Esophagus (tissue), 2 donors: ENCODE results near the gene IMPDH1. TPM values are rescaled to one million over a fixed set of nuclear protein-coding genes. Genes with fewer than 3 reads are reported as not detected.

Source experiments
- H3K27ac ChIP-seq, 2 donors: one replicate each; pipeline ENCODE4 v1.5.1; 2013; ENCODE audit warnings: low read depth in 2 of 2, mild to moderate bottlenecking in 2 of 2, inconsistent platforms in 1 of 2, low read length in 1 of 2, moderate library complexity in 1 of 2
- H3K27me3 ChIP-seq, 2 donors: one replicate each; pipeline ENCODE4 v1.6.1; 2013; ENCODE audit warnings: low read length in 2 of 2, control low read depth in 1 of 2, mild to moderate bottlenecking in 1 of 2; ENCODE audit not compliant: insufficient read depth in 2 of 2, control insufficient read depth in 1 of 2
- H3K36me3 ChIP-seq, 2 donors: one replicate each; pipeline ENCODE4 v1.6.1; 2013; ENCODE audit warnings: low read length in 1 of 2; ENCODE audit not compliant: control insufficient read depth in 2 of 2, insufficient read depth in 2 of 2
- H3K4me1 ChIP-seq, 2 donors: one replicate each; pipeline ENCODE4 v1.6.1; 2013; ENCODE audit warnings: low read length in 1 of 2; ENCODE audit not compliant: control insufficient read depth in 2 of 2, insufficient read depth in 2 of 2
- H3K4me3 ChIP-seq, 2 donors: one replicate each; pipeline ENCODE4 v1.5.1; 2013; ENCODE audit warnings: low read length in 2 of 2, mild to moderate bottlenecking in 2 of 2, low read depth in 1 of 2, moderate library complexity in 1 of 2
- H3K9me3 ChIP-seq, 2 donors: one replicate each; pipeline ENCODE4 v1.6.1; 2013; ENCODE audit warnings: mild to moderate bottlenecking in 2 of 2, low read depth in 1 of 2, low read length in 1 of 2, moderate library complexity in 1 of 2; ENCODE audit not compliant: control insufficient read depth in 2 of 2, insufficient read depth in 1 of 2
- WGBS, 2 donors: extraction: QIAGEN DNeasy Blood & Tissue Kit; methylation state at CpG; one replicate each; pipeline ENCODE4 v1.1.7; 2013; 5-methylcytosine and 5-hydroxymethylcytosine counted together
- polyA plus RNA-seq, 2 donors: library from polyadenylated mRNA; stranded (reverse); fragments of 200-250 nt; gene quantifications; one replicate each; pipeline ENCODE4 v1.2.3, GENCODE V29; 2013
- donor health status: healthy with polysubstance abuse.
- donor health status: Bipolar disorder and iron deficiency.

Gene IMPDH1
- polyA plus RNA-seq, 2 donors: 19.4 to 25.7 TPM

DNA sequence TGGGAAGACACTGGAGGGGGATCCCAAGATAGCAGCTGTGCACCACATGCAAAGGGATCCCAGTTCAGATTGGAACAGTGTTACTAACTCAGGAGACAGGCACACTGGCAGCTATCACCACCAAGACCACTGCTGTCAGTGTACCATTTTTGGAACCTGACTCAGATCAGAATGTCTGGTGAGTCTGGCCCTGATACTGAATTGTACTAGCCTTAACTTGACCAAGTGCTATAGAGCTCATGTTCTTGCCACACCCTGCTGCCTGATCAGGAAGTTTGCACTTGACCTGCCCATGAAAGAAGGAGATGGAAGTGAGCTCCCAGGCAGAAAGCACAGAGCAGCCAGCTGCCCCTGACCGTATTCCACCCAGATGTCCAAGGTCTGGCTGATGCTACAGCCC, 43.5 kb downstream of the IMPDH1 start:
- peaks cover 0 to 8% of the 10 kb centered on the region in 2 donors for H3K4me1 ChIP-seq
- H3K27ac ChIP-seq: no peak overlapping the region
- no peaks in the 10 kb centered on the region for H3K9me3 ChIP-seq
- WGBS, 2 donors: 39 to 50% methylated on average over 1 of the region's 1 CpG
- no peaks in the 10 kb centered on the region for H3K27me3 ChIP-seq
- no peak overlapping the region for H3K4me3 ChIP-seq
- no peaks in the 10 kb centered on the region for H3K36me3 ChIP-seq

DNA sequence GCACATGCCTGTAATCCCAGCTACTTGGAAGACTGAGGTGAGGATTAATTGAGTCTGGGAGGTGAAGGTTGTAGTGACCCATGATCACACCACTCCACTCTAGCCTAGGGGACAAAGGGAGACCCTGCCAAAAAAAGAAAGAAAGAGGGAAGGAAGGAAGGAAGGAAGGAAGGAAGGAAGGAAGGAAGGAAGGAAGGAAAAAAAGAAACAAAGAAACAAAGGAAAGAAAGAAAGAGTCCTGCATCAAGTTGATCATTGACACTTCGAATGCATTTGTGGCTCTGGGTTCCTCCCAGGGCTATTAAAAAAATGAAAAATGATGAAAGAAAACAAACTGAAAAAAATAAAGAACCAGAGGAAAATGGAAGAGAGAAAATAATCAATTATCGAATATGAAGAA, 44.4 kb downstream of the IMPDH1 start:
- Histone ChIP-seq H3K4me1 (peaks cover 0 to 16% of the 10 kb centered on the region in 2 donors), H3K4me3 (no peak overlapping the region), H3K36me3 (no peaks in the 10 kb centered on the region), H3K27me3 (peaks cover 0 to under 1% of the 10 kb centered on the region in 2 donors), H3K9me3 (peaks cover 0 to 2% of the 10 kb centered on the region in 2 donors), H3K27ac (no peak overlapping the region)
- WGBS, 2 donors: 85 to 93% methylated on average over 2 of the region's 2 CpGs

DNA sequence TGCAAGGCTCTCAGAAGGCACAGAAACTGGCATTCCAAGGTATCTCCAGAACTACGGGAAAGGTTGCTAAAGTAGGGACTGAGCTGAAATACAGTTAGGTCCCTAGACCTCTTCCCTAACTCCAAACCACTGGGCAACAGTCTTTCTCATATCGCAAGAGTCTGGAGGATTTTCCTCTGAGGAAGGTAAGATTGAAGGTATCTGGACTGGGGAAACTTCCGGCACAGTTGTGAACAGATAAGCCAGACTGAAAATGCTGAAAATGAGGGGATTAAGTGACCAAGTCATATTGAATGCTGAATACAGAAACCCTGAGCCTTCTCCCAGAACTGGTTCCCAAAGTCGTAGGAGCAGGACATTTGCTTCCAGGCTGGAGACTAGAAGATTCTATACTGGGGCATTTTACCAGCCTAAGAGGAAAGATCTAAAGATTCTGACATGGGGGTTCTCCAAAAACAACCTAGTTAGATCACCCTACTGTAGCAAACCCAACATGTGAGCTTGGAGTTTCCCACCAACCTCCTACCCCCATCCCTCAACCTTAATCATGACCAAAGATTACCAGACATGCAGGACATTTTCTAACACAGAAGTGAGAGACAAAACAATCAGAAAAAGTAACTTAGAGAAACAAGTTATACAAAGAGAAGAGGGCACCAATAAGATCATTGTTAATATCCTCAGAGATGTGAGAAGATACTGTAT, 45.5 kb downstream of the IMPDH1 start:
- 72 to 82% methylated on average over 4 of the region's 4 CpGs for WGBS, 2 donors
- H3K27ac ChIP-seq: no peak overlapping the region
- peaks cover 0 to 2% of the 10 kb centered on the region in 2 donors for H3K9me3 ChIP-seq
- H3K4me3 ChIP-seq: no peak overlapping the region
- no peaks in the 10 kb centered on the region for H3K36me3 ChIP-seq
- H3K27me3 ChIP-seq: peaks cover 0 to 3% of the 10 kb centered on the region in 2 donors
- H3K4me1 ChIP-seq: peaks cover 0 to 16% of the 10 kb centered on the region in 2 donors

DNA sequence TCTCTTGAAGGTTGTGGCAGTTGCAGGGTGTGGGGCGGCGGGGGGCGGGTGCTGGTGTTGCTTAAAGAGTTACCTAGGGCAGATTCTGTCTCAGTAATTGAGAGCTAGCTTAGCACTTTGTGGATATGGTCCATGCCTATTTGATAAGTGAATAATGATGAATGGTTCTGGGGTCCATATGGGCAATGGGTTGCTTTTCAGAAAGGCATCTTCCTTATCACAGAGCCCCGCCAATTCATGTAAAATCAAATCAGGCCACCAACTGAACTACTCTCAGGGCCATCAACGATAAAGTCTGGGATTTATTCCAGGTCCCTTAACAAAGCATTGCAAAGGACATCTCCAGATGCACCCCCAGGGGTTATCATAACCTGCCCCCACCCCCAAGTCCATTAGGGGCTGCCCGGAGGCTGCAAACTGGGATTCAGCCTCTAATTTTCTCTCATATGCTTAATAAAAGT, 46.5 kb downstream of the IMPDH1 start:
- H3K36me3 ChIP-seq: no peaks in the 10 kb centered on the region
- H3K4me3 ChIP-seq: no peak overlapping the region
- no peak overlapping the region for H3K27ac ChIP-seq
- 84 to 91% methylated on average over 6 of the region's 6 CpGs for WGBS, 2 donors
- peaks cover 0 to 2% of the 10 kb centered on the region in 2 donors for H3K9me3 ChIP-seq
- peaks cover 0 to 3% of the 10 kb centered on the region in 2 donors for H3K27me3 ChIP-seq
- peaks cover 0 to 16% of the 10 kb centered on the region in 2 donors for H3K4me1 ChIP-seq

DNA sequence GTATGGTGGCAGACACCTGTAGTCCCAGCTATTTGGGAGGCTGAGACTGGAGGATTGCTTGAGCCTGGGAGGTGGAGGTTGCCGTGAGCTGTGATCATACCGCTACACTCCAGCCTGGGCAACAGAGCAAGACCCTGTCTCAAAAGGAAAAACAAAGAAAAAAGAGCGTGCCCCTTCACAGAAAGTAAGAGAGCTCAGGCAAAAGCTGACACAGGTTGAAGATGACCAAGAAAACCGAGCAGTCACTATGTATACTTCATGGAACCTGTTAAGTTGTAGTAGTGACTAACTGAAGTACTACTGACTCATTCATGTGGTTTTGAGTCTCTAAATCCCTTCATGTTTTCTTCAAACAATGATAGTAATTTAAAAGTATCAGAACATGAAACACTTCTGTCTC, 47.1 kb downstream of the IMPDH1 start:
- H3K36me3 ChIP-seq: no peaks in the 10 kb centered on the region
- H3K27me3 ChIP-seq: peaks cover 0 to 3% of the 10 kb centered on the region in 2 donors
- H3K27ac ChIP-seq: no peak overlapping the region
- H3K4me3 ChIP-seq: no peak overlapping the region
- H3K4me1 ChIP-seq: peaks cover 0 to 16% of the 10 kb centered on the region in 2 donors
- peaks cover 0 to 2% of the 10 kb centered on the region in 2 donors for H3K9me3 ChIP-seq
- WGBS, 2 donors: 80% methylated on average over 4 of the region's 4 CpGs

DNA sequence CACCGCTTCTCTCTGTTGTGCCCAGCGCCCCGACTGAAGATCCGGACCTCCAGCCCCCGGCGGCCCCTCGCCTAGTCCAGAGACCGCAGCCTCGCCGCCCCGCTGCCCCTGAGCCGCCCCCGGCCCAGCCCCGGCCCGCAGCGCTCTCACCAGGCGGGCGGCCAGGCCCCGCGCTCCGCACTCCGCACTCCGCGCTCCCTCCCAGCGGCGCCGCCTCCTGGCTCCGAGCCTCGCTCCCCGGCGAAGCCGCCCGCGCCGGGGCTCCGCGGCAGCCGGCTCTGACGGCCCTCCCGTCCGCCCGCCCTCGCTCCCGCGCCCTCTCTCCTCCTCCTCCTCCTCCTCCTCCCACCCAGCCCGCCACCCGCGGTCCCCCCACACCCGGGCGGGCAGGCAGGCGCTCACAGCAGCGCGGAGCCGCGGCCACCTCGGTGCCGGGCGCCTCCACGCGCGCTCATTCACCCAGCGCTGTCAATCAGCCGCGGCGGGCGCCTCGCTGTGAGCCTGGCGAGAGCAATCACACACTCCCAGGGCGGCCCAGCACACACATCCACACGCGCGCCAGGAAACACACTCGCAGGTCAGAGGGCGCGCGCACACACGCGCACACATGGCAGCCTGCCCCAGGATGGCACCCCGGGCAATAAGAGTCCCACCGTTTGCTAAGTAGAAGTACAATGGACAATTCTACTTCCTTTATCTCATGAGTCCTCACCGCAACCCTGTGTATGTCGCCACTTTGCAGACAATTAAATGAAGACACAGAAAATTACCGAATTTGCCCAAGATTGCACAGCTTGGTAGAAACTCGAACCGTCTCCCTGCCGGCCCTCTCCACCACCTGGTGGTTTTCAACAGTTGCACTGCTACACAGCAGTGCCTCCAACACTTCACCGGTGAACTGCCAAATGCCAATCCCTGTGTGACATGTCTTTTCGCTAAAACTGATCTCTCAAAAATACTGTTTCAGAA, 48.1 kb downstream of the IMPDH1 start, which contains the start of gene PRRT4:
Gene PRRT4 (minus strand): TSS at position 280 of the 969 bp plus-strand sequence.
- Histone ChIP-seq H3K27me3 (peaks cover 0 to 3% of the 10 kb centered on the region in 2 donors), H3K4me1 (peaks cover 0 to 16% of the 10 kb centered on the region in 2 donors), H3K9me3 (peaks cover 0 to 2% of the 10 kb centered on the region in 2 donors), H3K27ac (no peak within 1 kb of the TSS), H3K36me3 (no peaks in the 10 kb centered on the region), H3K4me3 (peak within 1 kb of the TSS; percentile 46 to 54)
- 1% methylated on average over 71 to 88 of the region's 88 CpGs for WGBS, 2 donors

DNA sequence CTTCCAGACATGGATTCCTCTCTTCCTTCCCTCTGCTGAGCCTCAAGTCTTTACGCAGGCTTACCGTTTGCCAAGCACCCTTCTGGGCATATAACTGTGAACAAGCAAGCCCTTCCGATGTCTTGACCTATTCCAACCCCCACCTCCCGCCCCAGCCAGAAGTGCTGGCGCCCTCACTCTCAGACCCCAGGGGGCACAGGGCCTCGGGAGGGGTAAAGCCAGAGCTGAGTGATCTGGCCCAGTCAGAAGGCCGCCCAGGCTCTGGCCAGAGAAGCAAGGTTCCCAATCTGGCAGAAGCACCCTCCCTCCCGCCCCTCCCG, 49.5 kb downstream of the IMPDH1 start:
- Histone ChIP-seq H3K4me1 (peaks cover 0 to 10% of the 10 kb centered on the region in 2 donors), H3K4me3 (no peak overlapping the region), H3K36me3 (no peaks in the 10 kb centered on the region), H3K9me3 (peaks cover 0 to 2% of the 10 kb centered on the region in 2 donors), H3K27ac (no peak overlapping the region), H3K27me3 (peaks cover 0 to 3% of the 10 kb centered on the region in 2 donors)
- WGBS, 2 donors: 31 to 32% methylated on average over 9 of the region's 9 CpGs

DNA sequence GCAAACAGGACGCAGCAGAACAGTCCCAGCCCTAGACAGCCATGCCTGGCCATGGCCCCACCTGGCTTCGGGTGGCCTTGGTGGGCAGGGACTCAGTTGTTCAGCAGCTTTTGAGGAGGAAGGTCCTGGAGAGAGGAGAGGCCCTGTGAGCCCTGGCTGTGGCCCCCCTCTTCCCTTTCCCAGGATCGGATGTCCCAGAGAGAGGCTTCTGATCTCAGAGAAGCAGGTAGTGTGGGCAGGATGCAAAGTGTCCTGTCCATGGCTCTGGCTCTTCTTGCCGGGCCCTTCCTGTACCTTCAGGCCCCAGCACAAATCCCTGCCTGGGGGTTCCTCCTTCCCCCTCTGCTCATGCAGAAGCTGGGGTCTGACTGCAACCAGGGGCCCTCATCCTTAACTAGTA, 49.8 kb downstream of the IMPDH1 start:
- WGBS, 2 donors: 86 to 89% methylated on average over 4 of the region's 4 CpGs
- Histone ChIP-seq H3K27me3 (peaks cover 0 to 3% of the 10 kb centered on the region in 2 donors), H3K27ac (no peak overlapping the region)

DNA sequence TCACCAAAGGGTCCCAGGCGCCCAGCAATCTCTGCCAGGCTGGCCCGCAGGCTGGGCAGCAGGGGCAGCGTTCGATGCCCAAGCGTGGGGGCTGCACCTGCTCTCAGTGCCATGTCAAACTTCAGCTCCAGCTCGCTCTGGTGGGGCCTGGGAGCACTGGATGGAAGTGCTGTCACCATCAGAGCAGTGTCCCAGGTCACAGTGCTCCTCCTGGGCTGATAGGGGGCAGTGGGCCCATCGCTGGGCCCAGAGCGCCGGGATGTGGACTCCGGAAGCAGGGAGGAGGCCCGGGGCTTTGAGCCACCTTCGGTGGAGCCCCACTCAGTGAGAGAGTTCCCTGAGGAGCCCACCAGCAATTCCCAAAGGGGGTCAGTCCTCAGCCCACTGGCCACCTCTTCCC, 50.4 kb downstream of the IMPDH1 start:
- peaks cover 0 to 2% of the 10 kb centered on the region in 2 donors for H3K9me3 ChIP-seq
- WGBS, 2 donors: 96 to 99% methylated on average over 10 to 12 of the region's 12 CpGs
- H3K36me3 ChIP-seq: no peaks in the 10 kb centered on the region
- H3K4me1 ChIP-seq: peaks cover 0 to 10% of the 10 kb centered on the region in 2 donors
- H3K4me3 ChIP-seq: no peak overlapping the region
- peaks cover 0 to 3% of the 10 kb centered on the region in 2 donors for H3K27me3 ChIP-seq
- no peak overlapping the region for H3K27ac ChIP-seq

More for the DNA sequence above, 49.8 kb downstream of the IMPDH1 start:
- H3K9me3 ChIP-seq: peaks cover 0 to 2% of the 10 kb centered on the region in 2 donors
- no peak overlapping the region for H3K4me3 ChIP-seq
- H3K36me3 ChIP-seq: no peaks in the 10 kb centered on the region
- H3K4me1 ChIP-seq: peaks cover 0 to 10% of the 10 kb centered on the region in 2 donors
